ENCODE measurements around the gene KLHDC10.

KLHDC10 gene

GRCh38 chr7:130135208-130136205 lies 65.2 kb downstream of the KLHDC10 start:
- H3K36me3 ChIP-seq (ENCODE audit: control insufficient read depth, insufficient read depth, low read length): peaks cover 25% of the 10 kb centered on the region
- H3K9ac ChIP-seq (ENCODE audit: low read length): no peak overlapping the region
- H3K27me3 ChIP-seq (ENCODE audit: control insufficient read depth, insufficient read depth, low read length): peaks cover 8% of the 10 kb centered on the region
- no peaks in the 10 kb centered on the region for H3K9me3 ChIP-seq (ENCODE audit: control insufficient read depth, insufficient read depth, low read depth, low read length)
- peaks cover 4% of the 10 kb centered on the region for H3K4me1 ChIP-seq (ENCODE audit: control insufficient read depth, insufficient read depth, low read length)
- H3K27ac ChIP-seq (ENCODE audit: low read depth, low read length): no peak overlapping the region
- H3K4me3 ChIP-seq (ENCODE audit: low read depth, low read length): no peak overlapping the region

GRCh38 chr7:130136579-130137167 lies 66.3 kb downstream of the KLHDC10 start:
- H3K36me3 ChIP-seq (ENCODE audit: control insufficient read depth, insufficient read depth, low read length): peaks cover 14% of the 10 kb centered on the region
- no peak overlapping the region for H3K4me3 ChIP-seq (ENCODE audit: low read depth, low read length)
- peaks cover 13% of the 10 kb centered on the region for H3K27me3 ChIP-seq (ENCODE audit: control insufficient read depth, insufficient read depth, low read length)
- no peaks in the 10 kb centered on the region for H3K9me3 ChIP-seq (ENCODE audit: control insufficient read depth, insufficient read depth, low read depth, low read length)
- H3K27ac ChIP-seq (ENCODE audit: low read depth, low read length): no peak overlapping the region
- no peak overlapping the region for H3K9ac ChIP-seq (ENCODE audit: low read length)
- H3K4me1 ChIP-seq (ENCODE audit: control insufficient read depth, insufficient read depth, low read length): peaks cover 10% of the 10 kb centered on the region

- Histone ChIP-seq H3K27ac (ENCODE audit: low read depth, low read length) (no peak overlapping the region), H3K4me1 (ENCODE audit: control insufficient read depth, insufficient read depth, low read length) (peaks cover 15% of the 10 kb centered on the region), H3K9me3 (ENCODE audit: control insufficient read depth, insufficient read depth, low read depth, low read length) (no peaks in the 10 kb centered on the region), H3K36me3 (ENCODE audit: control insufficient read depth, insufficient read depth, low read length) (peaks cover 10% of the 10 kb centered on the region), H3K4me3 (ENCODE audit: low read depth, low read length) (no peak overlapping the region), H3K27me3 (ENCODE audit: control insufficient read depth, insufficient read depth, low read length) (peaks cover 13% of the 10 kb centered on the region), H3K9ac (ENCODE audit: low read length) (no peak overlapping the region)
These were observed 66.9 kb downstream of the KLHDC10 start for GRCh38 chr7:130137207-130137606.

- H3K36me3 ChIP-seq (ENCODE audit: control insufficient read depth, insufficient read depth, low read length): peaks cover 6% of the 10 kb centered on the region; the same call in 1 of the 2 replicates
- H3K9me3 ChIP-seq (ENCODE audit: control insufficient read depth, insufficient read depth, low read depth, low read length): no peaks in the 10 kb centered on the region
- H3K4me3 ChIP-seq (ENCODE audit: low read depth, low read length): no peak overlapping the region
- no peak overlapping the region for H3K9ac ChIP-seq (ENCODE audit: low read length)
- peaks cover 14% of the 10 kb centered on the region for H3K4me1 ChIP-seq (ENCODE audit: control insufficient read depth, insufficient read depth, low read length)
- no peak overlapping the region for H3K27ac ChIP-seq (ENCODE audit: low read depth, low read length)
- peaks cover 13% of the 10 kb centered on the region for H3K27me3 ChIP-seq (ENCODE audit: control insufficient read depth, insufficient read depth, low read length)
These were observed 69.0 kb downstream of the KLHDC10 start for GRCh38 chr7:130139193-130139960.

- Histone ChIP-seq H3K27ac (ENCODE audit: low read depth, low read length) (no peak overlapping the region), H3K4me1 (ENCODE audit: control insufficient read depth, insufficient read depth, low read length) (peaks cover 14% of the 10 kb centered on the region), H3K36me3 (ENCODE audit: control insufficient read depth, insufficient read depth, low read length) (0 out of 2 replicates have a peak, but pooled peaks cover under 1% of the 10 kb centered on the region), H3K27me3 (ENCODE audit: control insufficient read depth, insufficient read depth, low read length) (peaks cover 13% of the 10 kb centered on the region), H3K9me3 (ENCODE audit: control insufficient read depth, insufficient read depth, low read depth, low read length) (no peaks in the 10 kb centered on the region), H3K4me3 (ENCODE audit: low read depth, low read length) (peak overlapping the region; percentile 71), H3K9ac (ENCODE audit: low read length) (peak overlapping the region; percentile 93)
These were observed 70.3 kb downstream of the KLHDC10 start for GRCh38 chr7:130140551-130141160.

GRCh38 chr7:130141161-130141883 lies 71.0 kb downstream of the KLHDC10 start:
- peaks cover 14% of the 10 kb centered on the region for H3K4me1 ChIP-seq (ENCODE audit: control insufficient read depth, insufficient read depth, low read length)
- peak overlapping the region; percentile 93 for H3K9ac ChIP-seq (ENCODE audit: low read length)
- peak overlapping the region; percentile 81 for H3K27ac ChIP-seq (ENCODE audit: low read depth, low read length)
- no peaks in the 10 kb centered on the region for H3K9me3 ChIP-seq (ENCODE audit: control insufficient read depth, insufficient read depth, low read depth, low read length)
- H3K4me3 ChIP-seq (ENCODE audit: low read depth, low read length): peak overlapping the region; percentile 71
- H3K27me3 ChIP-seq (ENCODE audit: control insufficient read depth, insufficient read depth, low read length): peaks cover 13% of the 10 kb centered on the region
- H3K36me3 ChIP-seq (ENCODE audit: control insufficient read depth, insufficient read depth, low read length): no peaks in the 10 kb centered on the region

- Histone ChIP-seq H3K36me3 (ENCODE audit: control insufficient read depth, insufficient read depth, low read length) (no peaks in the 10 kb centered on the region), H3K9me3 (ENCODE audit: control insufficient read depth, insufficient read depth, low read depth, low read length) (no peaks in the 10 kb centered on the region), H3K27ac (ENCODE audit: low read depth, low read length) (no peak overlapping the region), H3K4me1 (ENCODE audit: control insufficient read depth, insufficient read depth, low read length) (peaks cover 14% of the 10 kb centered on the region), H3K4me3 (ENCODE audit: low read depth, low read length) (peak overlapping the region; percentile 71), H3K9ac (ENCODE audit: low read length) (peak overlapping the region; percentile 93), H3K27me3 (ENCODE audit: control insufficient read depth, insufficient read depth, low read length) (peaks cover 13% of the 10 kb centered on the region)
These were observed 71.7 kb downstream of the KLHDC10 start for GRCh38 chr7:130141884-130142653.

- H3K4me3 ChIP-seq (ENCODE audit: low read depth, low read length): no peak overlapping the region
- no peak overlapping the region for H3K27ac ChIP-seq (ENCODE audit: low read depth, low read length)
- peaks cover 14% of the 10 kb centered on the region for H3K4me1 ChIP-seq (ENCODE audit: control insufficient read depth, insufficient read depth, low read length)
- no peak overlapping the region for H3K9ac ChIP-seq (ENCODE audit: low read length)
- H3K9me3 ChIP-seq (ENCODE audit: control insufficient read depth, insufficient read depth, low read depth, low read length): no peaks in the 10 kb centered on the region
- H3K27me3 ChIP-seq (ENCODE audit: control insufficient read depth, insufficient read depth, low read length): peaks cover 13% of the 10 kb centered on the region
- no peaks in the 10 kb centered on the region for H3K36me3 ChIP-seq (ENCODE audit: control insufficient read depth, insufficient read depth, low read length)
These were observed 72.5 kb downstream of the KLHDC10 start for GRCh38 chr7:130142654-130143333.

- Histone ChIP-seq H3K36me3 (ENCODE audit: control insufficient read depth, insufficient read depth, low read length) (no peaks in the 10 kb centered on the region), H3K4me3 (ENCODE audit: low read depth, low read length) (no peak overlapping the region), H3K9ac (ENCODE audit: low read length) (no peak overlapping the region), H3K4me1 (ENCODE audit: control insufficient read depth, insufficient read depth, low read length) (peaks cover 14% of the 10 kb centered on the region), H3K27me3 (ENCODE audit: control insufficient read depth, insufficient read depth, low read length) (peaks cover 13% of the 10 kb centered on the region), H3K9me3 (ENCODE audit: control insufficient read depth, insufficient read depth, low read depth, low read length) (no peaks in the 10 kb centered on the region), H3K27ac (ENCODE audit: low read depth, low read length) (no peak overlapping the region)
These were observed 73.0 kb downstream of the KLHDC10 start for GRCh38 chr7:130143334-130143732.

All from HUES6 (cell line).